Right renal pelvis (tissue), 4 donors: ENCODE results near the gene RAD51B. TPM values are rescaled to one million over a fixed set of nuclear protein-coding genes. Genes with fewer than 3 reads are reported as not detected.

Source experiments
- DNase-seq, 4 donors: peaks; one replicate each; pipeline ENCODE4 v3.0.0-alpha.2; 2013; ENCODE audit warnings: low read depth in 4 of 4, low spot score in 3 of 4, missing footprints in 1 of 4
- polyA plus RNA-seq, 4 donors: library from polyadenylated mRNA; unstranded; fragments of 120-200 nt; gene quantifications; one replicate each; pipeline ENCODE4 v1.2.1, GENCODE V29; 2013; ENCODE audit not compliant: insufficient read length in 4 of 4

RAD51B gene
- polyA plus RNA-seq, 4 donors = 10.7 to 11.6 (median 11.3) TPM

DNA sequence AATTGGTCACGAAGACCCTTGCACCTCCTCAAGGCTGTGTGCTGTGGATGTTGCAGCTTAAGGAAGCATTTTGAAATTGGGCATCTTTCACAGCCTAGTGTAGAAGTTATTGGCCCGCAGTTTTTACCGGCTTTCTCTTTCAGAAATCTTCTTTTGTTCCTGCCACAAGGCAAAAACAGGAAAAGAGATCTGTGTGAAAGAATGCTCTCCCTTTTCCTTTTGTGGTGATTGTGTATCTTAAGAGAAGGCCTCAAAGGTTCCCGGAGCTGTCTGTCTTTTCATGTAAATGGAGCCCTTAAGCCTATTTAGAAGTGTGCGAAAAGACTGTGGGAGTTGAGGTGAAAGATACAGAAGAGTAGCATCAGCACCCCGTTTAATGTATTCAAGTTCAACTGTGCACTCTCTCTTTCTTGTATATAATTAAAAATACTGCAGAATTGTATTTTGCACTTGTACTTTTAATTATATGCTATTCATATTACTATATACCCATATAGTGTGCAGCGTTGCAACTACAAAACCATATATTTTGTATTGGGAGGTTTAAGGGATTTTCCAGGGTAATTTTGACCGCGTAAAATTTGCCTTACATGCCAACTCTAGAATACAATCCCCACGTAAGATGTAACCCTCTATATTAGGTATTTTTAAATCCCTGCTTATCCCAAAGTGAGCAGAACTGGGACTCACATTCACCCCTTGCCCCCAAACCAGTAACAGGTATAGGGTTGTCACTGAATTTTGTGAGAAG is 441.7 kb downstream of the RAD51B start:
- DNase-seq = no peak

DNA sequence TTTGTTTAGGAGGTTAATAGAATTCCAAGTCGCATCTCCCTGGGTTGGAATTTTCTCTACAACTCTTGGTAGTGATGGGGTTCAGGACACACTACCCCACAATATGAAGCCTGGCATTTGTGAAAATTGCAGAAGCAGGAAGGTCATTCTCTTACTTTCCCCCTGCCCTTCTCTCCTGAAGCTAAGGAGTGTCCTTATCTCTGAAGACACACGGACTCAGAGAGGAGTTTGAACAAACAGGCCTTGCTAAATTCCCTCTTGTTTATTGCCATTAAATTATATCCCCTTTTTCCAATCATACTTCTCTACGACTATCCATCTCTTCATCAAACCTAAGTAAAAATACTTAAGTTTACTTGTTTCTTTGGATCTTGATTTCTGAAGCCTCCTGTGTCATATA is 443.0 kb downstream of the RAD51B start:
- DNase-seq = no peak

GRCh38 chr14:68263563-68264259 is 444.1 kb downstream of the RAD51B start:
- no peak for DNase-seq

DNA sequence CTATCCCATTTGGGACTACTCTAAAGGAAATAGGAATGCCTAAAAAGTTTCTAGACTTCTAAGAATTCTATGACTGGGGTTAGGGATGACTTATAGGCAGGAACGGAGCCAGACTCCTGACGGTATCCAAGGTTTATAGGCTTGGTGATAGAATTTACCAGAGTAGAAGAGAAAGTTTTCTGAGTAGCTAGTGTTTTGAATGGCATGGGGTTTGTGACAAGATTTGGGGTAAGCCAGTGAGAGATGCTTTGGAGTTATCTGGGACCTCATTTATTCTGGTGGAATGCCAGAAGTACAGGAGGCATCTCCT is 444.6 kb downstream of the RAD51B start:
- no peak for DNase-seq

- DNase-seq = no peak
These were observed 447.4 kb downstream of the RAD51B start for GRCh38 chr14:68266998-68267397.

- DNase-seq = no peak
These were observed 448.6 kb downstream of the RAD51B start for GRCh38 chr14:68268197-68268596.

DNA sequence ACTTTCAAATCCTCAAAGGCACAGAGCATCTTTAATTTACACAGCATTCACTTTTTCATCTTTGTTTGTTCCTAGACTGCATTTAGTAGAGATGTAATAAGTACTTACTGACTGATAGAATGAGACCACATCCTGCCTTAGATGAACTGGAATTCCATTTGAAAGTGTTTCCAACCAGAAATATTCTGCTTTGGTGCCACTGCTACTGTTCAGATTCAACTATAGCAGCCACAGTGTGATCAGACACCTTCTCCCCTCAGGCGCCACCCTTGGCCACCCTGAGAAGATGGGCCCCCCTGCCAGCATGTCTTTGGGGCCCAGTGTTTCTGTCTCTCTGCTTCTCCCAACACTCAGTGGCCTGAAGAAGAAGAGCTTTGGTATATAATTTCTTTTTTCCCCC is 449.1 kb downstream of the RAD51B start:
- no peak for DNase-seq

DNA sequence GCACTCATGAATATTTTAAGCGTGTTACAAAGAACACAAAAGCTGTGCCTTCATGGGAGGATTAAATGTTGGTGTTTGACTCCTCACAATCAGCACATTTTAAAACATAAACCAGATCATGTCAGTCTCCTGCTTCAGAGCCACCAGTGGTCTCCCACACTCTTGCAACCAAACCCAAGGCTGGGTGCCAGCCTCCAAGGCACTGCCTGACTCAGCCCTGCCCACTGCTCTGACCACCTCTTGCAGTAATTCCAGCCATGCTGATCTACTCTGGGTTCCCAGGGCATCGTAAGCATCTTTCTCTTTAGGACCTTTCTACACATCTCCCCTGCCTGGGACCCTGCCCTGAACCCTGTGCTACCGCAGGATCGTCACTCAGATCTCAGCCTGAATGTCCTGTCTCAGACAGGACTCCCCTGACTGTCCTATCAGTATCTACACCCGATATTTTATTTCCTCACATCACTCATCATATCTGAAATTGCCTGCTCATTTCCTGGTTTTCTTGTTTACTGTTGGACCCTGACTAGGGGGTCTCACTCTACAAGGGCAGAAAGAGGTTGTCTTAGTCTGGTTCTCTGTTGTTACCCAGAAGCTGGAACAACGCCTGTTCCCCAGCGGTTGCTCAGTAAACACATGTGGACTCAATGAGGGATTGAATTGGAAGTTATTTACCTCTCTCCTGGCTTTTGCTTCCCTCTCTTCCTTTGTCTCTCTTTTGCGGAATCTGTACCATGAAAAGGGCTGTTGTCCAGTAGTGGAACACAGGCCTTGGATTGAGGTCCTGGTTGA is 449.8 kb downstream of the RAD51B start:
- no peak for DNase-seq

DNA sequence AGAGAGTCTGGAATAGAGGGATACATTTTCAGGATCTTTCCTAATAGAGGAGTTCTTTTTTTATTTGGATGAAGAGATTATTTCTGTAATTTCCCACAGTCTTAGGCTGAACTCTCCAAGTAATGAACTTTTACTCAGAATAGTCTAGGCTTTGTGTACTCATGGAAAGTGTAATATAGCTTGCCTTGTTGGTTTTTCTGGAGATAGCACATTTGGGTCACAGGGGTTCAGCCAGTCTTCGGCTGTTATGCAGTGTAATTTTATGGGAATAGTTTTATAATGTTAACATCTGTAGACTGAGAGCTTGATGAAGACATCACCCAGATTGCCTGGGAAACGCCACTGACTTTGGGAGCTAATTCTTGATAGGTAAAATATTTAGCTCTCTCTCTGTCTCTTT is 450.8 kb downstream of the RAD51B start:
- no peak for DNase-seq

- DNase-seq = no peak
These were observed 452.4 kb downstream of the RAD51B start for GRCh38 chr14:68271913-68272391.

DNA sequence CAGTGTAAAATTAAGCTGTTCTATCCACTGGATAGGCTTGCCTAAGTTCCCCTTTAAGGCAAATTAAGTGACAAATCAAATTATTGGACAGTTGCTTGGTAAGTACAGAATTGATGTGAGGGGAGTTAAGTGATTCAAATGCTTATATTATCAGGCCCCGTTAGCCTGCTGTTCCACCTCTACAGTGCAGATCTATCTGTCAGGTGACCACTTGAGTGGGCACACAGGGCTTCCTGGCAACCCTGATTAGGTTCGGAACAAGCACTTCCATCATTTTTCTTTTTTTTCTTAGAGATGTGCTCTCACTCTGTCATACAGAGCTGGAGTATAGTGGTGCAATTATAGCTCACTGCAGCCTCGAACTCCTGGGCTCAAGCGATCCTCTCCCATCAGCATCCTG is 453.8 kb downstream of the RAD51B start:
- no peak for DNase-seq

DNA sequence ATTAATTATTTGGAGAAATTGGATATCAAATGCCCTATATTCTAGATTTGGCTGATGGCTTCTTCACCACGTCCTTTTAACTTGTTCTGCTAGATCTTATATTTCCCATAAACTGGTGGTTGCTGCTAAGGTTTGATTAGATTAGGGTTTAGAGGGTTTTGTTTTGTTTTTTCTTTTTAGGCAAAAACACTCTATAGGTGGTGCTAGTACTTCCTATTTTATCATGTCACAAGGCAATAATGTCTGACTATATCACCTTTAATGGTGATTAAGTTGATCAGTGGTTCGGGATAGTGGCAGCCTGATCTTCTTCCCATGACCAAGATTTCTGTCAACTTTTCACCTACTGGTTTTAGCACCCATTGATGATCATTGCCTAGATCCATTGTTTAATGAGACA is 455.1 kb downstream of the RAD51B start:
- no peak for DNase-seq

DNA sequence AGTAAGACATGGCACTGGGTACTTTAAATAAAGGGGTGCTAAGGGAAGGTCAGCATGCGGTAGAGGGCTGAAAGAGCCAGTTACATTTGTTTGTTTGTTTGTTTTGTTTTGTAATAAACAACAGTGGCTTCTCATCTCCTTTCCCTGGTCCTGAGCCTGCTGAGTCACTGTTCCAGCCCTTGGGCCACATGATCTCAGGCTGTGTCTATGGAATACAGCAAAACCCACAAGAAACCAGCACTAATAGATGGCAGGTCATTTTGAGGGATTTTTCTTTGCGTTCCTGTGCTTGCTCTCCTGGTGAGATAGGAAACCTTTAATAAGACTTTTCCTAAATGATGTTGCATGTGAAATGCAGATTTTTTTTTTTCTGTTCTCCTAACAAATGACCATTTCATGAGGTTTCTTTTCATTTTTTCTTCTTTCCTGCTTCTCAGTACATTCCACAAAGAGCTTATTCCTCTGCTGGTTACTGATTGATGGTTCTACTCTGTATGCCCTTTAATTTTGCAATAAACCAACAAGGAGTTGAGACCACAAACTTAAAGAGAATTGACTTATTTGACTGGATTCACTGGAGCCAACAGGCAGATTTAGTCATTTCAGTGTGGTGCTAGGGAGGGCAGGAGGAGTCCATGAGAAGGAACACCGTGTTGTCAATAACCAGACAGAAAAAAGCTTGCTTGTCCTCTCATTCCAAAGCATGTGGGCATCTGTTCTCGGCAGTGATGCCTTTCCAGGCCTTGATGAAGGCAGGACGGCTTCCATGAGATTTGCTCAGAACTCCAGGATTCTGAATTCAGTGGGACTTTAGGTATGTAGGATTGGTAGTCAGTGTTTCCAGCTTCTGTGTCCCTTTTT is 459.2 kb downstream of the RAD51B start:
- DNase-seq = no peak

DNA sequence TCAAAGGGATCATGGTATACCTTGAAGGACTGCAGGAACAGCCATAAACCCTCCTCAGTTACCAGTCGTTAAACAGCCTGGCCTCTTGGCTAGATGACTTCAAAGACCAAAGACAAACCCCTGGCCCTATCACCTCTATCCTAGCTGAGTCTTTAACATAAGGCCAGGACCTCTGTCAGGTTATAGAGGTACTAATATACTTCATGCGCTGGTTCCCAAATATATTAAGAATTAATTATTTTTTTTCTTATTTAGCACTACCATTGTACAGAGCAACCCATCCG is 459.8 kb downstream of the RAD51B start:
- no peak for DNase-seq

GRCh38 chr14:68279777-68280233 is 460.2 kb downstream of the RAD51B start:
- no peak for DNase-seq

DNA sequence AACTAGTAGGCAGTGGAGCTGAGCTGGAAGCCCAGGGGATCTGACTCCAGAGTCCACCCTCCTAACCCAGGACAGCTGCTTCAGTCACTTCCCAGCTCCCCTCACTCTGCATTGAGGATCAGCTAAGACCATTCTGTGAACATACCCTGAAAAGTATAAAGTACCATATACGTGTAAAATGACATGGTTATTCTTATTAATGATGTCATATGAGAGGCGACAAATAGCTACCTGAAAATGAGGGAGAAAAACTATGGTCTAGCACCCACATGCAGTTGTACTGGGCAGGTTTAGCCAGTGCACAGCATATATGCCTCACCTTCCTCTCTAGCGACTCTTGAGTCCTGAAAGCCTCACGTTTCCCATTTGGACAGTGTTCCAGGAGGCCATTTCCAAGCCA is 461.9 kb downstream of the RAD51B start:
- no peak for DNase-seq

- DNase-seq = no peak
These were observed 463.1 kb downstream of the RAD51B start for GRCh38 chr14:68282479-68283377.

GRCh38 chr14:68283378-68284123 is 464.0 kb downstream of the RAD51B start:
- no peak for DNase-seq

DNA sequence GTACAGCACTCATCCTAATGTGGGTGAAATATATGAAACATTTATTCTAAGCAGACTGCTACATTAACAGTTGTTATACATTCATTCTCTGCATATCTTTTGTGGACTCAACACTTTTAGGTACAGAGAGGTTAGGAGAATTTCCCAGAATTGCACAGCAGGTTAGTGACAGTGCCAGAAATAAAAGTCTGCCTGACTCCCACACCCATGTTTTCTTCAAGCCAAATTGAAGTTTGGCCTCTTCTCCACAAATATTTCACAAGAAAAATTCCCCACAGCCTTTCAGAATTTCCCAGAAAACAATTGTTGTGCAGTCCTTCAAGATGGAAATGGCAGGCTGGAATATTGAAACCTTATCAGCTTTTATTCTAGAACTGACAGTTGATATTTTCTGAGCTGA is 464.8 kb downstream of the RAD51B start:
- DNase-seq = no peak
